Measurements from ENCODE around the gene MBNL1.

MBNL1 gene

GRCh38 chr3:152488449-152488848 lies 219.7 kb downstream of the MBNL1 start:
- no peak for DNase-seq (ENCODE audit: low spot score)

GRCh38 chr3:152491922-152492321 lies 223.2 kb downstream of the MBNL1 start:
- DNase-seq (ENCODE audit: low spot score): no peak

- DNase-seq (ENCODE audit: low spot score): no peak
These were observed 227.6 kb downstream of the MBNL1 start for GRCh38 chr3:152496286-152496685.

- no peak for DNase-seq (ENCODE audit: low spot score)
These were observed 228.0 kb downstream of the MBNL1 start for GRCh38 chr3:152496716-152497115.

GRCh38 chr3:152497457-152497856 lies 228.7 kb downstream of the MBNL1 start:
- DNase-seq (ENCODE audit: low spot score): no peak

GRCh38 chr3:152497890-152498289 lies 229.2 kb downstream of the MBNL1 start:
- DNase-seq (ENCODE audit: low spot score): no peak

- DNase-seq (ENCODE audit: low spot score): no peak
These were observed 231.2 kb downstream of the MBNL1 start for GRCh38 chr3:152499791-152500385.

GRCh38 chr3:152505926-152506325 lies 237.2 kb downstream of the MBNL1 start:
- no peak for DNase-seq (ENCODE audit: low spot score)

- DNase-seq (ENCODE audit: low spot score): no peak
These were observed 240.0 kb downstream of the MBNL1 start for GRCh38 chr3:152508705-152509104.

- no peak for DNase-seq (ENCODE audit: low spot score)
These were observed 243.2 kb downstream of the MBNL1 start for GRCh38 chr3:152511904-152512303.

GRCh38 chr3:152513301-152513960 lies 244.7 kb downstream of the MBNL1 start:
- no peak for DNase-seq (ENCODE audit: low spot score)

Measured in putamen (tissue), 1 donor.